ENCODE data around the gene PTPRJ.

GRCh38 chr11:48124880-48125279, 144.5 kb downstream of the PTPRJ start:
- TF ChIP-seq CTCF (IDR thresholded peaks at IDR 0.05) (no peak), POLR2A (IDR thresholded peaks at IDR 0.05) (no peak)
